ENCODE results near the gene SWSAP1. TPM values are rescaled to one million over a fixed set of nuclear protein-coding genes. Genes with fewer than 3 reads are reported as not detected.

SWSAP1 gene
- total RNA-seq, 1 donor from 2014 or later = 2.1 TPM

GRCh38 chr19:11418549-11419506, 44.4 kb downstream of the SWSAP1 start, which contains the start of gene RGL3:
TSS of gene RGL3 (minus strand) at chr19:11419314. CDS start at chr19:11419278, 36 bp downstream.
- DNase-seq = peak; percentile 60
- Mint-ChIP-seq H3K27me3 (ENCODE audit: unreplicated experiment) (peaks cover 27% of the 10 kb centered on the region), H3K36me3 (ENCODE audit: unreplicated experiment) (no peaks in the 10 kb centered on the region), H3K4me3 (ENCODE audit: unreplicated experiment) (peak within 1 kb of the TSS; percentile 76), H3K27ac (ENCODE audit: unreplicated experiment) (no peak within 1 kb of the TSS), H3K9me3 (ENCODE audit: unreplicated experiment) (peaks cover 7% of the 10 kb centered on the region), H3K4me1 (ENCODE audit: low read depth, unreplicated experiment) (peaks cover 3% of the 10 kb centered on the region)
- no peak for TF ChIP-seq CTCF (IDR thresholded peaks at IDR 0.05; ENCODE audit: partially characterized antibody, unreplicated experiment)

- H3K36me3 Mint-ChIP-seq (ENCODE audit: unreplicated experiment) = no peaks in the 10 kb centered on the region
- peaks cover 7% of the 10 kb centered on the region for H3K9me3 Mint-ChIP-seq (ENCODE audit: unreplicated experiment)
- H3K4me1 Mint-ChIP-seq (ENCODE audit: low read depth, unreplicated experiment) = peaks cover 3% of the 10 kb centered on the region
- H3K4me3 Mint-ChIP-seq (ENCODE audit: unreplicated experiment) = peak overlapping the region; percentile 76
- H3K27ac Mint-ChIP-seq (ENCODE audit: unreplicated experiment) = no peak overlapping the region
- H3K27me3 Mint-ChIP-seq (ENCODE audit: unreplicated experiment) = peaks cover 27% of the 10 kb centered on the region
- no peak for DNase-seq
- no peak for TF ChIP-seq CTCF (IDR thresholded peaks at IDR 0.05; ENCODE audit: partially characterized antibody, unreplicated experiment)
Observed at GRCh38 chr19:11420429-11421370, 46.2 kb downstream of the SWSAP1 start.

DNA sequence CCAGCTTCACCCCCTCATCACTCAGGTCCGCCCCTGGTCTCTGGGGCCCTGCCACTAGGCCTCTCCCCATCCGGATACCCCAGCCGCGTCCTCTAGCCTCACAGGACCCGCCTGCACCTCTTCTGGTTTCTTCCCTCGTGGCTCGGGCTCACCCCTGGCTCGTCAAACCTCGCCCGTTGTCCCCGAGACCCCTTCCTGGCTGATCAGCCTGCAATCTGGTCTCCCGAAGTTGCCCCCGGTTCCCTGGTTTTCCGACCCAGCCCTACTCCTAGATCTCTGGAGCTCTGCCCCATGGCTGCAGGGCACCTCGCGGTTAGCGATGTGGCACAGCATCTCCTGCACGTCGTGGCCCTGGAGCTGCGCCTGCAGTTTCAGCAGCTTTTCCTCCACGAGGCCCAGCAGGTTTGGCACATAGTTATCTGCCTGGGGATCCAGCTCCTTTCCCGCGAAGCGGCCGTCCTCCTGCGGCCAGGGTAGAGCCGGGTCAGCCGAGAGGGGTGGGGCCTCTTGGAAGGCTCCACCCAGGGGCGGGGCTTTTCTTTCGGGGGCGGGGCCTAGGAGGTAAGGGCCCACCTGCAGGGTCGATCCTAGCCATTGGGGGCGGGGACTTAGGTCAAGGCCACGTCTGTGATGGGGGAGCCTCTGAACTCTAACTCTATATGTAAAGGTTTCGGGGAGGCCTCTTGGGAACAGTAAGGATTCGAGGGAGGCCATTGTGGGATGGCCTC, 47.1 kb downstream of the SWSAP1 start:
- no peak for TF ChIP-seq CTCF (IDR thresholded peaks at IDR 0.05; ENCODE audit: partially characterized antibody, unreplicated experiment)
- H3K4me1 Mint-ChIP-seq (ENCODE audit: low read depth, unreplicated experiment) = peaks cover 3% of the 10 kb centered on the region
- H3K27me3 Mint-ChIP-seq (ENCODE audit: unreplicated experiment) = peaks cover 25% of the 10 kb centered on the region
- H3K27ac Mint-ChIP-seq (ENCODE audit: unreplicated experiment) = no peak overlapping the region
- DNase-seq = peak; percentile 55
- H3K36me3 Mint-ChIP-seq (ENCODE audit: unreplicated experiment) = no peaks in the 10 kb centered on the region
- peaks cover 7% of the 10 kb centered on the region for H3K9me3 Mint-ChIP-seq (ENCODE audit: unreplicated experiment)
- peak overlapping the region; percentile 23 for H3K4me3 Mint-ChIP-seq (ENCODE audit: unreplicated experiment)

DNA sequence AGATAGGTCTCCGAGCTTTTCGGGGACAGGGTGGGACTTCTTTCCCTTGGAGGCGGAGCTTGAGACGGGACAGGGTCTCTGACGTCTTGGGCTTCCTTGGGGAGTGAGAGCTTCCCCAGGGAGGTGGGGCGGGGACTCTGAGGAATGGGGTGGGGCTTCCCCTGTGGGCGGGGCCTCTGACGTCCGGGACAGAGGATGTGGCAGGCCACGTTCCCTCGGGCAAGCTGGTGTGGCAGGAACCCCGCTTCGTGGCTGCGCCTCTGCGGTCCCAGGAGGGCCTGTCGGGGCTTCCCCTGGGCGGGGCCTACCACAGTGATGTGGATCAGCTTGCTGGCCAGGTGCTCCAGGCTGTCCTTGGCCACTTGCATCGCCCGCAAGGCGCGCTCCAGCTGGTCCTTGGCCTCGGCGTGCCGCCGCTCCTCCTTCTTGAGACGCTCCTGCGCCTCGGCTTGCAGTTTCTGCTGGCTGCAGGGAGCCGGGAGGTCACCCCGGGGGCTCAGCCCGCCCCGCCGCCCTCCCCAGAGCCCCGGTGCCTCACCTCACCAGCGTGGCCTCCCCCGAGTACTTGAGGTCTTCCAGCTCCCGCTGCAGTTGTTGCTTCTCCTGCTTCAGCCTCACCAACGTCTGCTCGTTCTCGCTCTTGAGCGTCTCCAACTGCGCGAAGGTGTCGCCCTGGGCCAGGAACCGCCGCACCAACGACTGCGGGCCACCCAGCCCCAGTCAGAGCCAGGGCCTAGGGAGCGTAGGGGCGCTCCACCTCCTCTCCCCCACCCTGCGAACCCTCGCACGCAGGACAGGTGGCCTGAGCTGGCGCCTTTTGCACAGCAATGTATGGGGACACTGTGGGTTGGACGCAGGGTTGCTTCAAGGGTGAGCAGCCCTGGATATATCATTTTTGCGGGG, 47.9 kb downstream of the SWSAP1 start:
- TF ChIP-seq CTCF (IDR thresholded peaks at IDR 0.05; ENCODE audit: partially characterized antibody, unreplicated experiment) = no peak
- peak; percentile 64 for DNase-seq
- Mint-ChIP-seq H3K9me3 (ENCODE audit: unreplicated experiment) (peaks cover 5% of the 10 kb centered on the region), H3K4me1 (ENCODE audit: low read depth, unreplicated experiment) (peaks cover 3% of the 10 kb centered on the region), H3K4me3 (ENCODE audit: unreplicated experiment) (peak overlapping the region; percentile 69), H3K27ac (ENCODE audit: unreplicated experiment) (no peak overlapping the region), H3K27me3 (ENCODE audit: unreplicated experiment) (peaks cover 23% of the 10 kb centered on the region), H3K36me3 (ENCODE audit: unreplicated experiment) (no peaks in the 10 kb centered on the region)

Measured in glutamatergic neuron (in vitro differentiated cells).